IPS DF 19.7 (cell line): Measurements from ENCODE around the gene CGN.

Source experiments
- DNase-seq: peaks from one replicate; pipeline ENCODE4 v3.0.0-alpha.2; 2013; ENCODE audit warnings: low read depth, low spot score

CGN gene

GRCh38 chr1:151499930-151500329 is 11.3 kb upstream of the CGN start:
- DNase-seq: no peak

GRCh38 chr1:151501474-151501873 is 9.7 kb upstream of the CGN start:
- no peak for DNase-seq

- DNase-seq: no peak
Observed at GRCh38 chr1:151502035-151502700, 9.0 kb upstream of the CGN start.

GRCh38 chr1:151502859-151503780 is 8.1 kb upstream of the CGN start:
- no peak for DNase-seq

- DNase-seq: no peak
Observed at GRCh38 chr1:151504252-151504651, 6.9 kb upstream of the CGN start.

DNA sequence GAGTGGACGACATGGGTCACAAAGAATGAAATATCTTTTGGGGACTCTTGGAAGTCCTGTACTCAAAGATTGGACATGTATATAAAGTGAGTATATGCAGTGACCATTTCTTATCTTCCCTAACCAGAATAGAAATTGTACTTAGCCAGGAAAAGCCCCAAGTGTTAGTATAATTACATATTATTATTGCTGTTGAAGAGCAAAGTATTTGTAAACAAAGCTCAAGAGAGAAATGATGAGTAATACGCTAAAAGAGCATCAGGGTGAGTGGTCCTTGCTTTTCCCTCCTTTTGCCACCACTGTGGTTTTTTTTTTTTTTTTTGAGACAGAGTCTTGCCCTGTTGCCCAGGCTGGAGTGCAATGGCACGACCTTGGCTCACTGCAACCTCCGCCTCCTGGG is 6.4 kb upstream of the CGN start:
- no peak for DNase-seq

- no peak for DNase-seq
Observed at GRCh38 chr1:151508833-151509232, 2.4 kb upstream of the CGN start.

GRCh38 chr1:151509350-151510019 is 1.7 kb upstream of the CGN start:
- no peak for DNase-seq

DNA sequence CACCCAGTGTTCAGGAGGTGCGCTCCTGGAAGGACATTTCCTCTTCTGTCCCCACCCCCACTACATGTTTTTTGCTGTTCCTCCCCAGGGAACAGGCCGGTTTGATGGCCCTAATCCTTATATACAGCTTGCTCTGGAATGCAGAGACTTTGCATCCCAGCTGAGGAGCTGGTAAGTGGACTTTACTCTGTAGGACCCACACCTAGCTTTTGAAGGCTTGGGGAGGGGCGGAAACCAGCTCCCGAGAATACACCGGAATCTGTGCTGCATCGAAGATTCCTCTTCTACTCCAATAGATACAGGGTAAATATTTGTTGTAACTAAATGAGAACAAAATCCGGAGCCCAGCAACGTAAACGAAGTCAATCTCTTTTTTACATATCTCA is 1.2 kb upstream of the CGN start:
- DNase-seq: no peak

- no peak for DNase-seq
Observed at GRCh38 chr1:151510614-151510956, 602 bp upstream of the CGN start.

- DNase-seq: no peak
Observed at GRCh38 chr1:151511636-151512215, 539 bp downstream of the CGN start.

- DNase-seq: no peak
Observed at GRCh38 chr1:151512326-151512725, 1.1 kb downstream of the CGN start.

GRCh38 chr1:151512801-151513625 is 1.8 kb downstream of the CGN start:
- no peak for DNase-seq

GRCh38 chr1:151513626-151514121 is 2.5 kb downstream of the CGN start:
- no peak for DNase-seq

DNA sequence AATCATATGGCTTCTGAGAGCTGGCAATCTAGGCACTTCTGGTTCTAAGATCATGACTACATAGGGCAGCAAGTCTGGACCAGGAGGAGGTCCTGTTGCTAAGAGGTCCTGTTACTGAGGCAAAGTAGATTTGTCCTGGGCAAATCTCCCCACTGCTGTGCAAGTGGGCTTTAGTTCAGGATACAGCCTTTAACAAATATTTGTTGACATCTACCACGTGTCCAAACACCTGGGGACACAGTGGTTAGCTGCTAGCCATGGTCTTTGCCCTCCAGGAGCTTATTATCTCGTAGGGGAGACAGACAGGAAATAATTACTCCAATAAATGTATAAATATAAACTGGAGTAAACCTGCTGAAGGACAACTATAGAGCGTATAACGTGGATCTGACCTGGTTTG is 3.2 kb downstream of the CGN start:
- no peak for DNase-seq

GRCh38 chr1:151515265-151515664 is 4.1 kb downstream of the CGN start:
- DNase-seq: no peak

DNA sequence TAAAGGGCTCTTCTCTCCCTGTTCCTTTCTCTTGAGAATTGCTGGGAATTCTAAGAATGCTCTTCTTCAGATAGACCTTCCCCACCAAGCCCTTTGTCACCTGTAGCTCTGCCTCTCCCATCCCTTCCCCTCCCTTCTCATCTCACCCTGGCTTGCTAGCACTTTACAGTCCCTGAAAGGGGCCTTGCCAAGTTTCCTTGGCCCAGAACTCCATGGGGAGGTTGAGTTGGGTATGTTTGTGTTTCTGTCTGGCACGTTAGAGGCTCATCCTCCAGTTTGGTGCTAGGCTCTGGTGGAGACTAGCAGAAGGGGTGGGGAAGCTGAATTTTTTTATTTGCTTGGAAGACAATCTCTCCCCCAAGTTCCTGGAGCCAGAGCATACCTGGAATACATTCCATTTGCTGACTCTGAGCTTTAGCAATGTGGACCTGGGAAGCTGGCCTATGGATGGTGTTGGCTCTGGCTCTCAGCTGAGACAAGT is 4.9 kb downstream of the CGN start:
- DNase-seq: no peak

DNA sequence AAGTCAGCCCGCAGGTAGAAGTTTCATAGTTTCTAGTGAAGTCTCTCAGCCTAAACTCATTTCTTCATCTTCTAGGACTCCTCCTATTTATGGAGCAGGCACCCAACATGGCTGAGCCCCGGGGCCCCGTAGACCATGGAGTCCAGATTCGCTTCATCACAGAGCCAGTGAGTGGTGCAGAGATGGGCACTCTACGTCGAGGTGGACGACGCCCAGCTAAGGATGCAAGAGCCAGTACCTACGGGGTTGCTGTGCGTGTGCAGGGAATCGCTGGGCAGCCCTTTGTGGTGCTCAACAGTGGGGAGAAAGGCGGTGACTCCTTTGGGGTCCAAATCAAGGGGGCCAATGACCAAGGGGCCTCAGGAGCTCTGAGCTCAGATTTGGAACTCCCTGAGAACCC is 7.2 kb downstream of the CGN start:
- no peak for DNase-seq

DNA sequence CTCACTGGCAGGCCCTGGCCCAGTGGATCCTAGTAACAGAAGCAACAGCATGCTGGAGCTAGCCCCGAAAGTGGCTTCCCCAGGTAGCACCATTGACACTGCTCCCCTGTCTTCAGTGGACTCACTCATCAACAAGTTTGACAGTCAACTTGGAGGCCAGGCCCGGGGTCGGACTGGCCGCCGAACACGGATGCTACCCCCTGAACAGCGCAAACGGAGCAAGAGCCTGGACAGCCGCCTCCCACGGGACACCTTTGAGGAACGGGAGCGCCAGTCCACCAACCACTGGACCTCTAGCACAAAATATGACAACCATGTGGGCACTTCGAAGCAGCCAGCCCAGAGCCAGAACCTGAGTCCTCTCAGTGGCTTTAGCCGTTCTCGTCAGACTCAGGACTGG is 7.7 kb downstream of the CGN start:
- no peak for DNase-seq

DNA sequence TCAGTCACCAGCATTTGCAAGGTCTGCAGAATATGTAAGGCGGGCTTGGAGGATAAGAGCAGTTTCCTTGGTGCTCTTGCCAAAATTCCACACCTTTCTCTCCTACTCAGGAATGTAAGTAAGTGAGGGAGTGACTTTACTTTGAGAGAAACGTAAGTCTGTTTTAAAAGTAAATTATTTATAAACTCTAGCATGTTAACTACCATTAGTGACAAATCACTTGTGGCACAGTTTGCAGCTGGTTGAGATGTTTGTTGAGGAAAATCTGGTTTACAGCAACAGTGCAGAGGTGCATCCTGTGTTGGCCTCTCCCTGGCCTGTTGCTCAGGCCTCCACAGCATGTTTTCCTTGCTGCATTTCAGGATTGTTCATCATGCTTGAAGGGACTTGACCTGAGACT is 8.5 kb downstream of the CGN start:
- DNase-seq: no peak

DNA sequence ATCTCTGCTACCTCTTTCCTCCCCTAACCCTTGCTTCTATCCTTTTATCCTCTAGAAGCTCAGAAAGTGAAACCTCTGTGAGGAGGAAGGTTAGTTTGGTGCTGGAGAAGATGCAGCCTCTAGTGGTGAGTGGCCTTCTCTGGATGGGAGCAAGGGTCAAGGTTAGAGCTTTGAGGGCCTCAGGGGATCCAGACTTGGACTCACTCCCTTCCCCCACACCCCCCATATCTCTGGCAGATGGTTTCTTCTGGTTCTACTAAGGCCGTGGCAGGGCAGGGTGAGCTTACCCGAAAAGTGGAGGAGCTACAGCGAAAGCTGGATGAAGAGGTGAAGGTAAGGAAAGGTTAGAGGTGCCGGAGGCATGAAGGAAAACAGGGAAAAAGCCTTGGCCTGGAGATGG is 9.2 kb downstream of the CGN start:
- no peak for DNase-seq
